HFFc6 (cell line): ENCODE data around the gene PRAF2. TPM values are rescaled to one million over a fixed set of nuclear protein-coding genes. Genes with fewer than 3 reads are reported as not detected.

Experiments used
- DNase-seq: peaks from one replicate; pipeline ENCODE4 v3.0.0-alpha.2; 2018
- H3K27ac Mint-ChIP-seq: 2 replicates; pipeline ENCODE4 v1.8.0; 2020; ENCODE audit warnings: mild to moderate bottlenecking, mixed read lengths
- H3K27me3 Mint-ChIP-seq: 2 replicates; pipeline ENCODE4 v1.8.0; 2021; ENCODE audit warnings: mild to moderate bottlenecking, moderate library complexity, mixed read lengths; ENCODE audit not compliant: insufficient read depth
- H3K36me3 Mint-ChIP-seq: 2 replicates; pipeline ENCODE4 v1.8.0; 2021; ENCODE audit warnings: low read depth, mixed read lengths
- H3K4me1 Mint-ChIP-seq: 2 replicates; pipeline ENCODE4 v1.8.0; 2020; ENCODE audit warnings: low read depth, mixed read lengths
- H3K4me3 Mint-ChIP-seq: 2 replicates; pipeline ENCODE4 v1.8.0; 2020; ENCODE audit warnings: mild to moderate bottlenecking, moderate library complexity, mixed read lengths
- H3K9me3 Mint-ChIP-seq: 2 replicates; pipeline ENCODE4 v1.8.0; 2020; ENCODE audit warnings: mild to moderate bottlenecking, mixed read lengths
- total RNA-seq, 6 experiments: library from RNA; stranded (reverse); fragmentation: NEBNext Ultra II Directional; extraction: Animal tissue kit (Norgen Biotek cat#: 25700); gene quantifications; 2 replicates in 1 of 6; 3 replicates in 5 of 6; pipeline ENCODE4 v1.2.3, GENCODE V29; 2021
- TF ChIP-seq, protein P1 (sequence below): fragments of 200-600 bp; sonication (generic); IDR thresholded peaks from 2 replicates; pipeline ENCODE4 v1.5.0; 2021; ENCODE audit warnings: antibody characterized with exemption, mild to moderate bottlenecking

PRAF2 gene
- total RNA-seq, 6 experiments from 2014 or later = 68.0 to 100 (median 76.7) TPM

DNA sequence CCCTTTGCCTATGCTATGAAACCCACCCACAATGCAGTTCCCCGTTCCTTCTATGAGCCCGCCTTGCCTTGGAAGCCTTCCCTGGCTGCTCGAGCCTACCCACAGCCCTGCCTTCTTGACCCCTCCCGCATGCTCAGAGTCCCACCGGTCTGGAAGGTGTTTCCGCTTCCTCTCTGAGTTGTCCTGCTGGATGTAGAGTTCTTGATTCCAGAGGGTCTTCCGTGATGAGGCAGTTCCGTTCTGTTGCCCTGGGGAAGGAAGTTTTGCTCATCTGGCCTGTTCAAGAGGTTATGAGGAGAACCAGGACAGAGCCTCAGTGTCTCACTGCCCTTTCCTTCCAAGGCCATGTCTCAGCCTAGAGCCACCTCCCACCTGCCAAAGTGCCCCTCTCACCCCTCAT is 42.3 kb upstream of the PRAF2 start:
- Mint-ChIP-seq H3K9me3 (no peaks in the 10 kb centered on the region), H3K27ac (no peak overlapping the region), H3K36me3 (peaks cover 7% of the 10 kb centered on the region; the same call in 1 of the 2 replicates), H3K4me1 (no peaks in the 10 kb centered on the region; the same call in 1 of the 2 replicates), H3K27me3 (no peaks in the 10 kb centered on the region), H3K4me3 (no peak overlapping the region)
- TF ChIP-seq, protein P1, sequence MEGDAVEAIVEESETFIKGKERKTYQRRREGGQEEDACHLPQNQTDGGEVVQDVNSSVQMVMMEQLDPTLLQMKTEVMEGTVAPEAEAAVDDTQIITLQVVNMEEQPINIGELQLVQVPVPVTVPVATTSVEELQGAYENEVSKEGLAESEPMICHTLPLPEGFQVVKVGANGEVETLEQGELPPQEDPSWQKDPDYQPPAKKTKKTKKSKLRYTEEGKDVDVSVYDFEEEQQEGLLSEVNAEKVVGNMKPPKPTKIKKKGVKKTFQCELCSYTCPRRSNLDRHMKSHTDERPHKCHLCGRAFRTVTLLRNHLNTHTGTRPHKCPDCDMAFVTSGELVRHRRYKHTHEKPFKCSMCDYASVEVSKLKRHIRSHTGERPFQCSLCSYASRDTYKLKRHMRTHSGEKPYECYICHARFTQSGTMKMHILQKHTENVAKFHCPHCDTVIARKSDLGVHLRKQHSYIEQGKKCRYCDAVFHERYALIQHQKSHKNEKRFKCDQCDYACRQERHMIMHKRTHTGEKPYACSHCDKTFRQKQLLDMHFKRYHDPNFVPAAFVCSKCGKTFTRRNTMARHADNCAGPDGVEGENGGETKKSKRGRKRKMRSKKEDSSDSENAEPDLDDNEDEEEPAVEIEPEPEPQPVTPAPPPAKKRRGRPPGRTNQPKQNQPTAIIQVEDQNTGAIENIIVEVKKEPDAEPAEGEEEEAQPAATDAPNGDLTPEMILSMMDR = no peak
- DNase-seq = no peak

DNA sequence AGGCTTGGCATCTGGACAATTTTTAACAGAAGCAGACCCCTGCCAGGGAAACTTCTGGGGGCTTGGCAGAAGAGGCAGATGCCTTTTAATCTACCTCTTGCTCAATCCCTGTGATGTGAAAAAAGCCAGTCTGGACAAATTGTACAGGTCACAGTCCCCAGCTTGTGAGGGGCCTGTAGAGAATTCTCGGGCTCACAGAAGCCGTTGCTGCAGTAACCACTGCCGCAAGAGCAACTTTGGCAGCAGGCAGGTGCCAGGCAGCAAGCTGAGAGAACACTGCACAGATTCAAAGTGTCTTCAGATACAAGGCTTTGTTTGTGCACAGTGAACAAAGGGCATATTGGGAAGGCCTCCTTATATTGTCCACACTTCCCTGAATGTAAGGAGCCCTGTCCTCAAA is 38.0 kb upstream of the PRAF2 start:
- no peaks in the 10 kb centered on the region for H3K4me1 Mint-ChIP-seq
- peaks cover 5% of the 10 kb centered on the region; the same call in 1 of the 2 replicates for H3K36me3 Mint-ChIP-seq
- no peaks in the 10 kb centered on the region for H3K27me3 Mint-ChIP-seq
- H3K9me3 Mint-ChIP-seq = no peaks in the 10 kb centered on the region
- no peak for DNase-seq
- no peak overlapping the region for H3K4me3 Mint-ChIP-seq
- no peak overlapping the region for H3K27ac Mint-ChIP-seq
- TF ChIP-seq, protein P1 = no peak

DNA sequence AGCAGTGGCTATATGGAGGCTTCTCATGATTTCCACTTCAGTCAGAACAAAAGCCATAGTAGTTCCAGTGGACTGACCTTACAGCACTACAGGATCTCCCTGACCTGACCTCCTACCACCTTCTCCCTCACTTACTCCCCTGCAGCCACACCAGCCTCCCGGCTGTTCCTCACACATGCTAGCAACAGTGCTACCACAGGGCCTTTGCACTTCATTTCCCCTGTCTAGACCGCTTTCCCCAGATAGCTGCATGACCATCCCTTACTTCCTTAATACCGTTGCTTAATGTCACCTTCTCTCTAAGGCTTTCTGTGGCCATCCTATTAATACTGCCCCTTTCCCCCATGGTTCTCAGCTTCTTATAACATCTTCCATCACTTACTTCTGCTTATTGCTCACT is 36.6 kb upstream of the PRAF2 start:
- DNase-seq = no peak
- Mint-ChIP-seq H3K36me3 (peaks cover 5% of the 10 kb centered on the region; the same call in 1 of the 2 replicates), H3K27me3 (no peaks in the 10 kb centered on the region), H3K4me1 (no peaks in the 10 kb centered on the region), H3K27ac (no peak overlapping the region), H3K9me3 (no peaks in the 10 kb centered on the region), H3K4me3 (no peak overlapping the region)
- TF ChIP-seq, protein P1 = no peak

DNA sequence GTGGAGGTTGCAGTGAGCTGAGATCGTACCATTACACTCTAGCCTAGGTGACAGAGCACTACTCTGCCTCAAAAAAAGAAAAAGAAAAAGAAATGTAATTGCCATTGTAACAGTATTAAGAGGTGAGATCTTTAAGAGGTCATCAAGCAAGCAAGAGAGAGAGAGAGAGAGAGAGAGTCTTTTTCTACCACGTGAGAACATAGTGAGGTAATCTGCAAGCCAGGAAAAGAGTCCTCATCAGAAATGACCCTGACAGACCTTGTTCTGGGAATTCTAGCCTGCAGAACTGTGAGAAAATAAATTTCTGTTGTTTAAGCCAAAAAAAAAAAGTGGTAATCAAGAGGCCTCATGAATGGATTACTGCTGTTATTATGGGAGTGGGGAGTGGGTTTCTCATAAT is 34.8 kb upstream of the PRAF2 start:
- no peaks in the 10 kb centered on the region for H3K27me3 Mint-ChIP-seq
- peaks cover 5% of the 10 kb centered on the region; the same call in 1 of the 2 replicates for H3K36me3 Mint-ChIP-seq
- no peaks in the 10 kb centered on the region for H3K9me3 Mint-ChIP-seq
- H3K4me3 Mint-ChIP-seq = no peak overlapping the region
- DNase-seq = no peak
- no peak overlapping the region for H3K27ac Mint-ChIP-seq
- TF ChIP-seq, protein P1 = no peak
- no peaks in the 10 kb centered on the region for H3K4me1 Mint-ChIP-seq

DNA sequence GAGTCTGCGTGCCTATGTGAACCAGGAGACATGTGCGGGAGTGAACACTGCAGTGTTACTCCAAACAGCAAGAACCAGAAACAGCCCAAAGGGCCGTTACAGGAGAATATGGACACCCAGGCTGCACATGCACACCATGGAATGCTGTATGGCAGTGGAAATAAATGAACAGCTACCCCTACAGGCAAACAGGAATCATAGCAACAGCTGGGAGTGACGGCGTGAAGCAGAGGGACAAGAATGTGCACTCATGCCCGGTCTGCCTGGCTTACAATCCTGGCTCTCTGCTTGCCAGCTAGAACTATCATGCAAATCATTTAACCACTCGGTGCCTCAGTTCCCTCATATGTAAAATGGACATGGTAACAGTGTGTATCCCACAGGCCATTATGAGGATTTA is 33.1 kb upstream of the PRAF2 start:
- Mint-ChIP-seq H3K9me3 (no peaks in the 10 kb centered on the region), H3K36me3 (peaks cover 5% of the 10 kb centered on the region; the same call in 1 of the 2 replicates), H3K27ac (no peak overlapping the region), H3K4me3 (no peak overlapping the region), H3K4me1 (no peaks in the 10 kb centered on the region), H3K27me3 (no peaks in the 10 kb centered on the region)
- TF ChIP-seq, protein P1 = peak; percentile 70
- DNase-seq = peak; percentile 52

DNA sequence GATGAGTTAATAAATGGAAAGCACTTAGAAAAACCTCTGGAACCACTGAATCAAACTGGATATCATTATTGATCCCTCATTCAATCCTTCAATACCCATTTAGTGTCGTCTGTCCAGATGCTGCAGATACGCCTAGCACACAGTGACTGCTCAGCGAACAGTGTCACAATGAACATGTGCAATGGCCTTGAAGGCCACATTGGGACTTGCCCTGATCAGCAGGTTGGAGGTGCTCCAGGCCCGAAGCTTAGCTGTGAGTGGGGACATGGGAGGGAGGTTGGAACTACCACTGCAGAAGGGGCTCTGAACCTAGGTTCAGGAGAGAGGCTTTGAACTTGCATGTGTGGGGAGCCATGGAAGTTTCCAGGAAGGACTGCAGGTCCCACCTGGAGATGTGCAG is 32.5 kb upstream of the PRAF2 start:
- peaks cover 5% of the 10 kb centered on the region; the same call in 1 of the 2 replicates for H3K36me3 Mint-ChIP-seq
- TF ChIP-seq, protein P1 = no peak
- no peaks in the 10 kb centered on the region for H3K9me3 Mint-ChIP-seq
- no peaks in the 10 kb centered on the region for H3K27me3 Mint-ChIP-seq
- DNase-seq = no peak
- H3K4me3 Mint-ChIP-seq = no peak overlapping the region
- H3K4me1 Mint-ChIP-seq = no peaks in the 10 kb centered on the region
- H3K27ac Mint-ChIP-seq = no peak overlapping the region
